Posterior cingulate gyrus (tissue), 11 donors: ENCODE measurements around the gene CYP1B1.
"Not testable (repeated sequence)": the region's sequence is repeated elsewhere in the genome, so short reads cannot be mapped to it uniquely, and the experiment has no call there.

Source experiments
- DNase-seq, 10 donors: peaks; one replicate each; pipeline versions ENCODE4 v3.0.0 to v3.0.0-alpha.2; 2020 to 2021; ENCODE audit warnings: mixed read lengths in 3 of 10
- intact Hi-C: fragments of 100-400 bp; cut with DNase I; formaldehyde crosslinking; loops from one replicate; pipeline ENCODE4 v1.15.1; 2023

CYP1B1 gene

GRCh38 chr2:38099099-38100028 lies 23.4 kb upstream of the CYP1B1 start:
- intact Hi-C loops: no loop called here
- DNase-seq: no peak

GRCh38 chr2:38098421-38099098 lies 22.6 kb upstream of the CYP1B1 start:
- DNase-seq: no peak
- intact Hi-C loops: no loop called here

GRCh38 chr2:38097988-38098385 lies 22.0 kb upstream of the CYP1B1 start:
- intact Hi-C loops: no loop called here
- no peak for DNase-seq

- DNase-seq: no peak
- intact Hi-C loops: no loop called here
Observed at GRCh38 chr2:38097258-38097987, 21.5 kb upstream of the CYP1B1 start.

GRCh38 chr2:38095996-38096861 lies 20.3 kb upstream of the CYP1B1 start:
- DNase-seq: no peak
- intact Hi-C loops: no loop called here

- no peak for DNase-seq
- intact Hi-C loops: no loop called here
Observed at GRCh38 chr2:38095079-38095995, 19.4 kb upstream of the CYP1B1 start.

GRCh38 chr2:38093527-38094165 lies 17.7 kb upstream of the CYP1B1 start:
- no peak for DNase-seq
- intact Hi-C loops: no loop called here

- intact Hi-C loops: no loop called here
- no peak for DNase-seq
Observed at GRCh38 chr2:38092196-38092902, 16.4 kb upstream of the CYP1B1 start.

GRCh38 chr2:38091760-38092159 lies 15.8 kb upstream of the CYP1B1 start:
- intact Hi-C loops: no loop called here
- DNase-seq: no peak

GRCh38 chr2:38090928-38091327 lies 15.0 kb upstream of the CYP1B1 start:
- intact Hi-C loops: no loop called here
- no peak for DNase-seq

GRCh38 chr2:38090212-38090611 lies 14.3 kb upstream of the CYP1B1 start:
- DNase-seq, intact Hi-C loops: not testable (repeated sequence)

GRCh38 chr2:38085998-38086698 lies 10.2 kb upstream of the CYP1B1 start:
- DNase-seq, intact Hi-C loops: not testable (repeated sequence)

GRCh38 chr2:38084556-38084955 lies 8.6 kb upstream of the CYP1B1 start:
- intact Hi-C loops, DNase-seq: not testable (repeated sequence)

GRCh38 chr2:38082727-38083126 lies 6.8 kb upstream of the CYP1B1 start:
- intact Hi-C loops: not testable (repeated sequence)

GRCh38 chr2:38080346-38080745 lies 4.4 kb upstream of the CYP1B1 start:
- DNase-seq: no peak
- intact Hi-C loops: no loop called here

More at GRCh38 chr2:38082727-38083126, 6.8 kb upstream of the CYP1B1 start:
- not testable (repeated sequence) for DNase-seq

- no peak for DNase-seq
- intact Hi-C loops: no loop called here
Observed at GRCh38 chr2:38079116-38080052, 3.4 kb upstream of the CYP1B1 start.
